Activated T-cell treated with anti-CD3 and anti-CD28 coated beads, Interleukin-2, amount 50 U/mL, for 72 hours (primary cell): ENCODE measurements around the gene ALDH16A1. TPM values are rescaled to one million over a fixed set of nuclear protein-coding genes. Genes with fewer than 3 reads are reported as not detected.

Experiments used
- ATAC-seq, 2 donors: fragments of 150-1000 bp; cut with Tn5 transposase; replicated peaks in 1 of 2; 2 replicates each; pipeline ENCODE4 v1.10.0; 2021; ENCODE audit warnings: moderate library complexity in 2 of 2, mild to moderate bottlenecking in 1 of 2
- DNase-seq, 2 donors: peaks; one replicate each; pipeline ENCODE4 v3.0.0; 2021 to 2022; ENCODE audit warnings: mixed read lengths in 1 of 2
- H3K27ac Mint-ChIP-seq: one replicate; pipeline ENCODE4 v1.8.0; 2022; ENCODE audit warnings: mild to moderate bottlenecking, moderate library complexity, mixed read lengths
- H3K27me3 Mint-ChIP-seq: one replicate; pipeline ENCODE4 v1.8.0; 2022; ENCODE audit warnings: low read depth, mixed read lengths
- H3K36me3 Mint-ChIP-seq, 2 donors: one replicate each; pipeline ENCODE4 v1.8.0; 2022; ENCODE audit warnings: mixed read lengths in 2 of 2, mild to moderate bottlenecking in 1 of 2; ENCODE audit not compliant: insufficient read depth in 2 of 2
- H3K4me1 Mint-ChIP-seq: one replicate; pipeline ENCODE4 v1.8.0; 2022; ENCODE audit warnings: low read depth, mixed read lengths
- H3K4me3 Mint-ChIP-seq, 2 donors: one replicate each; pipeline ENCODE4 v1.8.0; 2022; ENCODE audit warnings: mild to moderate bottlenecking in 2 of 2, mixed read lengths in 2 of 2, moderate library complexity in 2 of 2
- H3K9me3 Mint-ChIP-seq, 2 donors: one replicate each; pipeline ENCODE4 v1.8.0; 2022; ENCODE audit warnings: mixed read lengths in 2 of 2
- total RNA-seq, 2 donors: library from RNA; stranded (reverse); gene quantifications; one replicate each; pipeline ENCODE4 v1.2.3, GENCODE V29; 2022

Gene ALDH16A1
- total RNA-seq, 2 donors from 2014 or later, result 21.8 to 23.4 TPM

- no peak overlapping the region for H3K27ac Mint-ChIP-seq
- H3K4me1 Mint-ChIP-seq, result peaks cover 30% of the 10 kb centered on the region
- H3K4me3 Mint-ChIP-seq, result no peak overlapping the region
- H3K36me3 Mint-ChIP-seq, result no peaks in the 10 kb centered on the region
- DNase-seq, result no peak
- H3K27me3 Mint-ChIP-seq, result peaks cover 55% of the 10 kb centered on the region
- no peaks in the 10 kb centered on the region for H3K9me3 Mint-ChIP-seq
- ATAC-seq, result no peak
Observed at GRCh38 chr19:49418511-49418910, 34.5 kb upstream of the ALDH16A1 start.

- H3K4me1 Mint-ChIP-seq, result peaks cover 37% of the 10 kb centered on the region
- peaks cover 62% of the 10 kb centered on the region for H3K27me3 Mint-ChIP-seq
- no peak overlapping the region for H3K4me3 Mint-ChIP-seq
- no peaks in the 10 kb centered on the region for H3K36me3 Mint-ChIP-seq
- ATAC-seq, result no peak
- no peak for DNase-seq
- no peak overlapping the region for H3K27ac Mint-ChIP-seq
- no peaks in the 10 kb centered on the region for H3K9me3 Mint-ChIP-seq
Observed at GRCh38 chr19:49419173-49419572, 33.9 kb upstream of the ALDH16A1 start.

GRCh38 chr19:49420227-49420626 is 32.8 kb upstream of the ALDH16A1 start:
- peaks cover 37% of the 10 kb centered on the region for H3K4me1 Mint-ChIP-seq
- no peak overlapping the region for H3K27ac Mint-ChIP-seq
- peaks cover 71% of the 10 kb centered on the region for H3K27me3 Mint-ChIP-seq
- H3K36me3 Mint-ChIP-seq, result no peaks in the 10 kb centered on the region
- H3K9me3 Mint-ChIP-seq, result no peaks in the 10 kb centered on the region
- DNase-seq (no peak), ATAC-seq (no peak)
- H3K4me3 Mint-ChIP-seq, result peak overlapping the region in 1 of 2 donors; percentile 80

GRCh38 chr19:49421039-49421877 is 31.8 kb upstream of the ALDH16A1 start:
- DNase-seq, result peak; percentile 62 to 66
- no peak overlapping the region for H3K27ac Mint-ChIP-seq
- H3K36me3 Mint-ChIP-seq, result no peaks in the 10 kb centered on the region
- peak; percentile 35 to 49 for ATAC-seq
- H3K4me1 Mint-ChIP-seq, result peaks cover 44% of the 10 kb centered on the region
- H3K4me3 Mint-ChIP-seq, result peak overlapping the region; percentile 79 to 80
- H3K9me3 Mint-ChIP-seq, result no peaks in the 10 kb centered on the region
- peaks cover 82% of the 10 kb centered on the region for H3K27me3 Mint-ChIP-seq

- Mint-ChIP-seq H3K4me1 (peaks cover 49% of the 10 kb centered on the region), H3K27me3 (peaks cover 87% of the 10 kb centered on the region), H3K4me3 (peak overlapping the region; percentile 79 to 80), H3K9me3 (no peaks in the 10 kb centered on the region), H3K27ac (no peak overlapping the region), H3K36me3 (no peaks in the 10 kb centered on the region)
- ATAC-seq, result no peak
- DNase-seq, result no peak
Observed at GRCh38 chr19:49421878-49422202, 31.2 kb upstream of the ALDH16A1 start.

- no peaks in the 10 kb centered on the region for H3K9me3 Mint-ChIP-seq
- peaks cover 92% of the 10 kb centered on the region for H3K27me3 Mint-ChIP-seq
- H3K27ac Mint-ChIP-seq, result no peak overlapping the region
- DNase-seq (peak; percentile 71 to 79), ATAC-seq (peak; percentile 76 to 81)
- H3K36me3 Mint-ChIP-seq, result no peaks in the 10 kb centered on the region
- peak overlapping the region; percentile 85 to 88 for H3K4me3 Mint-ChIP-seq
- H3K4me1 Mint-ChIP-seq, result peaks cover 53% of the 10 kb centered on the region
Observed at GRCh38 chr19:49422407-49423070, 30.5 kb upstream of the ALDH16A1 start.

- Mint-ChIP-seq H3K27me3 (peaks cover 92% of the 10 kb centered on the region), H3K4me1 (peaks cover 60% of the 10 kb centered on the region), H3K27ac (peak within 1 kb of the TSS; percentile 2), H3K36me3 (no peaks in the 10 kb centered on the region), H3K4me3 (peak within 1 kb of the TSS; percentile 85 to 88), H3K9me3 (no peaks in the 10 kb centered on the region)
- DNase-seq, result no peak
- ATAC-seq, result no peak
Observed at GRCh38 chr19:49423071-49423984, 29.7 kb upstream of the ALDH16A1 start, which contains the start of gene PTH2. Gene PTH2 (minus strand): TSS chr19:49423441. CDS start chr19:49423339, 102 bp downstream.

GRCh38 chr19:49423985-49424303 is 29.1 kb upstream of the ALDH16A1 start:
- H3K9me3 Mint-ChIP-seq, result no peaks in the 10 kb centered on the region
- DNase-seq, result no peak
- H3K27me3 Mint-ChIP-seq, result peaks cover 97% of the 10 kb centered on the region
- peak overlapping the region; percentile 55 to 68 for H3K4me3 Mint-ChIP-seq
- ATAC-seq, result peak in 1 of 2 donors; percentile 23
- no peaks in the 10 kb centered on the region for H3K36me3 Mint-ChIP-seq
- H3K4me1 Mint-ChIP-seq, result peaks cover 61% of the 10 kb centered on the region
- H3K27ac Mint-ChIP-seq, result no peak overlapping the region

- Mint-ChIP-seq H3K9me3 (no peaks in the 10 kb centered on the region), H3K4me3 (no peak within 1 kb of the TSS), H3K27ac (no peak within 1 kb of the TSS), H3K27me3 (peaks cover 98% of the 10 kb centered on the region), H3K4me1 (peaks cover 68% of the 10 kb centered on the region), H3K36me3 (no peaks in the 10 kb centered on the region)
- ATAC-seq, result no peak
- no peak for DNase-seq
Observed at GRCh38 chr19:49425178-49425577, 27.8 kb upstream of the ALDH16A1 start, which contains the start of gene GFY. Gene GFY (plus strand): TSS chr19:49425388. CDS start chr19:49426431, 1,043 bp downstream.

- Mint-ChIP-seq H3K4me3 (no peak overlapping the region), H3K27ac (no peak overlapping the region), H3K27me3 (peaks cover 98% of the 10 kb centered on the region), H3K9me3 (no peaks in the 10 kb centered on the region), H3K36me3 (no peaks in the 10 kb centered on the region), H3K4me1 (peaks cover 70% of the 10 kb centered on the region)
- ATAC-seq (no peak), DNase-seq (peak; percentile 47 to 50)
Observed at GRCh38 chr19:49425922-49426592, 27.0 kb upstream of the ALDH16A1 start.

- no peaks in the 10 kb centered on the region for H3K36me3 Mint-ChIP-seq
- no peak overlapping the region for H3K4me3 Mint-ChIP-seq
- no peaks in the 10 kb centered on the region for H3K9me3 Mint-ChIP-seq
- DNase-seq (no peak), ATAC-seq (no peak)
- H3K27me3 Mint-ChIP-seq, result peaks cover 96% of the 10 kb centered on the region
- H3K4me1 Mint-ChIP-seq, result peaks cover 66% of the 10 kb centered on the region
- H3K27ac Mint-ChIP-seq, result no peak overlapping the region
Observed at GRCh38 chr19:49427339-49427738, 25.7 kb upstream of the ALDH16A1 start.

- peak overlapping the region; percentile 63 to 68 for H3K4me3 Mint-ChIP-seq
- ATAC-seq (peak; percentile 34 to 41), DNase-seq (peak in 1 of 2 donors; percentile 50)
- peaks cover 96% of the 10 kb centered on the region for H3K27me3 Mint-ChIP-seq
- H3K27ac Mint-ChIP-seq, result no peak overlapping the region
- H3K36me3 Mint-ChIP-seq, result no peaks in the 10 kb centered on the region
- H3K9me3 Mint-ChIP-seq, result no peaks in the 10 kb centered on the region
- H3K4me1 Mint-ChIP-seq, result peaks cover 61% of the 10 kb centered on the region
Observed at GRCh38 chr19:49427855-49428546, 25.0 kb upstream of the ALDH16A1 start.
